Cardiac fibroblast (primary cell): ENCODE measurements around the gene ADM5.

Experiments
- DNase-seq, 2 donors: peaks; one replicate each; pipeline versions ENCODE4 v3.0.0 to v3.0.0-alpha.2; 2010; ENCODE audit warnings: low read depth in 2 of 2
- H3K4me3 ChIP-seq, 2 donors: replicated peaks in 1 of 2; 1 replicate in 1 of 2; 2 replicates in 1 of 2; pipeline ENCODE4 v1.5.1; 2011; ENCODE audit warnings: low read depth in 2 of 2, low read length in 2 of 2, mild to moderate bottlenecking in 2 of 2, moderate library complexity in 1 of 2
- CTCF ChIP-seq: IDR thresholded peaks from one replicate; pipeline ENCODE4 v1.5.1; 2011; ENCODE audit warnings: low read depth, mild to moderate bottlenecking, low read length, inconsistent platforms

The ADM5 gene

GRCh38 chr19:49681830-49682229 lies 7.6 kb upstream of the ADM5 start:
- H3K4me3 ChIP-seq = no peak overlapping the region
- DNase-seq = no peak
- no peak for TF ChIP-seq CTCF

GRCh38 chr19:49682274-49682673 lies 7.1 kb upstream of the ADM5 start:
- DNase-seq = peak in 1 of 2 donors; percentile 28
- no peak overlapping the region for H3K4me3 ChIP-seq
- TF ChIP-seq CTCF = no peak

GRCh38 chr19:49683814-49684250 lies 5.6 kb upstream of the ADM5 start:
- TF ChIP-seq CTCF = no peak
- DNase-seq = no peak
- no peak overlapping the region for H3K4me3 ChIP-seq

- peak; percentile 65 for TF ChIP-seq CTCF
- DNase-seq = no peak
- no peak overlapping the region for H3K4me3 ChIP-seq
These were observed 5.0 kb upstream of the ADM5 start for GRCh38 chr19:49684251-49684982.

- no peak overlapping the region for H3K4me3 ChIP-seq
- DNase-seq = no peak
- TF ChIP-seq CTCF = no peak
These were observed 4.3 kb upstream of the ADM5 start for GRCh38 chr19:49684983-49685553.

GRCh38 chr19:49685845-49686332 lies 3.5 kb upstream of the ADM5 start:
- H3K4me3 ChIP-seq = no peak overlapping the region
- no peak for TF ChIP-seq CTCF
- DNase-seq = no peak
